Stomach (tissue), 4 donors: ENCODE measurements around the gene JAKMIP2.

Experiments used
- CTCF ChIP-seq, 7 experiments: fragments of 450-650 bp in 4 of 7; fragments of 200-600 bp in 3 of 7; sonication (generic) in 3 of 7; IDR thresholded peaks; one replicate each; pipeline ENCODE4 v1.5.1; 2016 to 2019; ENCODE audit warnings: antibody characterized with exemption in 7 of 7, control low read depth in 2 of 7, mild to moderate bottlenecking in 1 of 7
- EP300 ChIP-seq: sonication (generic); formaldehyde crosslinking; IDR thresholded peaks from one replicate; pipeline ENCODE4 v1.6.1; 2017; ENCODE audit warnings: antibody characterized with exemption
- POLR2A ChIP-seq, 4 donors: fragments of 450-650 bp; IDR thresholded peaks; one replicate each; pipeline ENCODE4 v1.6.1; 2016; ENCODE audit warnings: antibody characterized with exemption in 4 of 4, control low read depth in 2 of 4, mild to moderate bottlenecking in 1 of 4, moderate library complexity in 1 of 4
- POLR2AphosphoS5 ChIP-seq, 3 donors: sonication (generic); formaldehyde crosslinking; IDR thresholded peaks; one replicate each; pipeline ENCODE4 v1.6.1; 2016; ENCODE audit warnings: antibody characterized with exemption in 3 of 3

DNA sequence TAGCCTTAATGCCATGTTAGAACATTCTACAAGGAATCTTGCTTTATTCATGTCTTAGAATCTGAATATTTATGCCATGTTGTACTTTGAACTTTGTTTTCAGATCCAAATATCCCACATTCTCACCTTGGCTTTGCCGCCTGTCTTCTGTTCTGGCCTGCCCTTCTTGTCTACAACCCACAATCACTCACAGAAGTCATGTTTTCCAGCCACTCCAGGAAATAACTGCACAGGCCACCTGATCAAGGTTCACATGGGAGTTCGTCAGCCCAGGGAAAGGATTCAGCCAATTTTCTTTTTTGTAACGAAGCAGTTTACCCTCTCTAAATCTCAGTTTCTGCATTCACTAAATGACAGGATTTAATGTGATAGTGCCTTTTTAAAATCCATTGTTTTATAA lies 70.5 kb downstream of the JAKMIP2 start:
- TF ChIP-seq POLR2AphosphoS5 (IDR thresholded peaks at IDR 0.05) (peak in 1 of 3 donors; percentile 24), CTCF (IDR thresholded peaks at IDR 0.05) (no peak), POLR2A (IDR thresholded peaks at IDR 0.05) (no peak), EP300 (no peak)
